Non-pigmented ciliary epithelial cell (primary cell): ENCODE measurements around the gene ADTRP.

Source experiments
- DNase-seq: peaks from one replicate; pipeline ENCODE4 v3.0.0-alpha.2; 2010; ENCODE audit warnings: low read depth

The ADTRP gene

DNA sequence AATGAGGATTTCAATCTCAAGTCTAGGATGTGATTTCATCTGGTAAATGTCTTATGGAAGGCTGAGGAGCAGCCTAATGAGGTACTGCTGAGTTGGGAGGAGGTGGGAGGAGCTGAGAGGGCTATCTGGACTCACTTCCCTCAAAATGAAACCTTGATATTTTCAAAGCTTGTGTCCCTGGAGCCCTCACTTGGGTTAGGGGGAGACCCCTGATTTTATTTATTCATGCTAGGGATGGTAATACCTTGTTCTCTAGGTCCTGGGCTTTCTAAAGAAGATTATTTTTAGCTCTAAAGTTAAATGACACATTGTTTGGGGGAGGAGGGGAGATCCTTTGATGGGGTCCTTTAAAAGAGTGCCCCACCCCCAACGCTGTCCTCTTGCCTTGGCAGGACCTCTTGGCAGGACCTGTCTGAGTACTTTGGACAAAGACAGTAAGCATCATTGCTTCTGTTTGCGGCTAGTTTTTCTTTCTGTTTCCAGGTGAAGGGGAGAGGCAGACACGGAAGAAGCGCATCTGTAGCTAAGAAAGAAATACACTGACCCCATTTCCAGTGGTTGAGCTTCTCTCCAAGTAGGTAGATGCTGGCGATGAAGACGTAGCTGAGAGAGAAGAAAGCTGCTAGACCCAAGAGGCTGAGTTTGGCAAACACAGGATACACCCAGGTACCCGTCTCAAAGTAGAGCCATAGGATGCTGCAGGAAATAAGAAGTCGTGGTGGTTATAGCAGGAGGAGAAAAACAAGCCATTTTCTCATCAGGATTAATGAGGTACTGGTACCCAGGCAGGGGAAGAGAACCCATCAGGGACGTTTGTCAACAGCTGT, 55.6 kb downstream of the ADTRP start:
- DNase-seq, result no peak

DNA sequence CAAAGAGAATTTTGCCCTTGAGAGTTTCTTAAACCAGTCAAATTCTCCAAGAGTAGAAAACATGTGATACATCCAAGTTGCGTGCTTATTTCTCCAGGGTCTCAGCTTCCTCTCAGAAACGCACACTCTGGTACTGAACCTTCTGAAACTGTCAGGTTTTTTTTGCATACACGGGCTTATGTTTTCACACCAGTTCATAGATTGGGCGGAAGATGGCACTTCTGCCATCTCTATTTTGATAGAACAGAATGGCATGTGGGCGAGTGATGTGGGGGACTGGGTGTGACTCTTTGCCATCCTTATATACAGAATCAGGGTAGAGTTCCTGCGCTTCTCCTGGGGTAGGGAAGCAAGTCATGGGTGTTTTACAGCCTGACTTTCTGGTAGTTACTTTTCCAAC, 56.4 kb downstream of the ADTRP start:
- no peak for DNase-seq

DNA sequence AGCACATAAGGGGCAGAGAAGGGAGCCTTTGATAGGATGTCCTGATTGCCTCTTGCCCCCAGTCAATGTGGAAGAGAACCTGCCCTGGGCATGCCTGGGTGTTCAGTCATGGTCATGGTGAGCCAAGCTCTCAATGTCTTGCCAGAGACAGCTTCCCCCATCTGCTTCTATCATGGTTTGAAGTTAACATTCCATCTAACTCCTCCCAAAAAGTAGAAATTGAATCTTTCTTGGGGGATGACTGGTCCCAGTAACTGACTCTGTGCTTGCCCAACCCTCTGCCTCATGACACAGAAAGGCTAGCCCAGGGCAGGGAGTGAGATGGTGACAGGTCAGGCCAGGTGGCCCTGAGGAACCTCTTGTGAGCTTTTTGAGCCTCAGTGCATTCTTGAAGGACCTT, 60.1 kb downstream of the ADTRP start:
- DNase-seq, result no peak

GRCh38 chr6:11718031-11718430, 60.6 kb downstream of the ADTRP start:
- DNase-seq, result no peak

DNA sequence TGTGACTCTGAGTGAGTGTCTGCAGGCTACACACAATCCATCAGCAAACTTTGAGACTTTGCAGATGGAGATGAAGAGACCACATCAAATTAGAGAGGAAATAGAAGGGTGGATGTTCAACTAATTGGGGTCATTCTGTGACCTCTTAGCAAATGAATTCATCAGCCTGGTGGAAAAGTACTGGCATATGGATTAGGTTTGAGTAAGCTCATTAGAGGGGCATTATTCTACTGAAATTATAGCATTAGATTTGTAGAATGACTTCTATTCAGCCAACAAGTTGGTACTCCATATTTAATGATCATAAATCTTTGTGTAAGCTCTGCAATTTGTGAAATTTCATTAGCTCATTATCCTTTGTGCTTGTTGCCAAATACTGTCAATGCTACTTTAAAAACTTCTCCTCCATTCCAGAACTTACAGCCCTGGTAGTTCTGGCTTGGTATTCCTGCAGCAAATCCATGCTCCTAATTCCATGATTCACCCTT, 63.8 kb downstream of the ADTRP start:
- no peak for DNase-seq

DNA sequence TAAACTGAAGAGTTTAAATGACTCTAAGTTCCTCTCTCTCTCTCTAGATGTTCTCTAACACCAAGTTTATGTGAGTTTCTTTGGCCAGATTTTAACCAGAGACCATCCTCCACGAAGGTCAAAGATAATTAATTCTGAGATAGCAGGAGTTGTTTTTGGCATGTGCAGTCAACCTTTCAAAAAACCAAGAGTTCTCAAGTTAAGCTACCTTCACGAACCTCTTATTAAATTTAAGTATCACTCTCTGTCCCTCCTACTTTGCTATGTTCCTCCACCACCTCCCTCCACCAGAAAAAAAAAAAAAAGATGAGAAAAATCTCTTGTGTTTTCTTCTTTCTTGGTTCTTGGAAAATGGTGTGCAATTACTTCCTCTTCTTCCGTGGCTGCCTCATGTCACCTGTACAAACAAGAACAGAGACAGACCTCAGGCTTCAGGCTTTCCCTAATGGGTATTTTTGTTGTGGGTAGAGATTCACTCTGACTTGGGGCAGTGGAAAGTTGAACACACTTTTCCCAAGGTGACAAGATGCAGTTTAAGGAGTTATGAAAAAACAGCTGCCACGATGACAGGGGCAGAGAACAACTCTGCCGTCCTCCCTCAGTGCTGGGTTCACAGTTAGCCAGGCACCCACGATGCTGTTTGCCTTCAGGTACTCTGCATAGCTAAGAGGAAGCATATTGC, 64.3 kb downstream of the ADTRP start:
- DNase-seq, result no peak

- no peak for DNase-seq
Observed at GRCh38 chr6:11712760-11713159, 65.8 kb downstream of the ADTRP start.

- no peak for DNase-seq
Observed at GRCh38 chr6:11711984-11712711, 66.5 kb downstream of the ADTRP start.

- DNase-seq, result no peak
Observed at GRCh38 chr6:11711003-11711983, 67.3 kb downstream of the ADTRP start.

GRCh38 chr6:11710311-11710761, 68.3 kb downstream of the ADTRP start:
- DNase-seq, result no peak

DNA sequence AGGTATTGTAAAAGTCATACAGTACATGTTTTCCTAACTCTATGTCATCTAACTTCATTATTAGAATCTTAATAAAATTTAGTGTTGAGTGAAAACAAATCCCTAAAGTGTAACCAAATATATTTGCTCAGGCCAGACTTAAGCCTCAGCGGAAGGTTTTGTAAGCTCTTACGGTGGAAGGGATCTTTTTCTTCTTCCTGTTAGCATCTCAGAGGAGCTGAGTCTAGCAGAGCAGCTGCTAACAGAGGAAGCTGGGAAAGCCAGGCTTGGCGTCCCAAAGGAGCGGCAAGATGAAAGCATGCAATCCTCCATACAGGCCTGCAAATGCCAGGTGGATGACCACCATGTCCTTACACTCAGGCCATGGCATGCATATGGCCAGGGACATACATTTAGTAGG, 72.4 kb downstream of the ADTRP start:
- no peak for DNase-seq

- DNase-seq, result no peak
Observed at GRCh38 chr6:11705483-11705882, 73.1 kb downstream of the ADTRP start.

- no peak for DNase-seq
Observed at GRCh38 chr6:11705069-11705468, 73.5 kb downstream of the ADTRP start.

DNA sequence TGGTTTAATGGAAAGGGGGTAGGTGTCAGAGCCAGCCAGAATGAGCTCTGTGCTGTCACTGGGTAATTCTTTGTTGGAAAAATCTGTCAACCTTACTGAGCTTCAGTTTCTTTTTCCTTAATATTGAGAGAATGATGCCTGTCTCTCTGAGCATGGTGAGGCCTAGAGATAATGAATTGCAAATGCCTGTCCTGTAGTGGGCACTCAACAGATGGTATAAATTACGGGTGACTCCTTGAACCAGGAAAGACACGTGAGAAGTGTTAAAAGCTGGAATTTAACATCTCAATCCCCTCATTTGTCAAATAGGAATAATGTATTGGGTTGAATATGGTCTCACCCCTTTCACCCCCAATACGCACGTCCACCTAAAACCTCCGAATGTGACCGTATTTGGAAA, 74.9 kb downstream of the ADTRP start:
- no peak for DNase-seq

DNA sequence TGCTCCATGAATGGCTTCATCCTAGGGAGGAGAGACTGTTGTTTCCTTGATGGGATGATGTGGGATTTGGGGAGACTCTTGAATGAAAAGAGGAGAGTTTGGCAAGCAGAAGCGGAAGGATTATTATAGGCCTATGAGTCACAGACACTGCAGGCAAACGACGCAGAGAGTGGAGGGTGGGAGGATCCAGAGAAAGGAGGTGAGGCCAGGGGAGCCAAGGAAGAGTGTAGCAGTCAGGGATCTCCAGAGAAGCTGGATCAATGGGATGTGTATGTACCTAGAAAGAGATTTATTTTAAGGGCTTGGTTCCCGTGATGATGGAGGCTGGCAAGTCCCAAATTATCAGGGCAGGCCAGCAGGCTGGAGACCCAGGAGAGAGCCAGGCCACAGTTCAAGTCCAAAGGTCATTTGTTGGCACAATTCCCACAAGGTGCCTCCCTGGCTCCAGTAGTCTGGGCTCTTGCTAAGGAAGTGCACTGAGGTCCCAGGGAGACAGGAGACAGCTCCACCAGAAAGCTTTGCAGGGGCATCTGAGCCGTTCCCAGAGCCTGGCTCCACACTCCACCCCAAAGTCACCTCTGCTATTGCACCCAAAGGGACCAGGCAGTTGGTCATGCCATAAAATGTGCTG, 76.0 kb downstream of the ADTRP start:
- DNase-seq, result no peak

DNA sequence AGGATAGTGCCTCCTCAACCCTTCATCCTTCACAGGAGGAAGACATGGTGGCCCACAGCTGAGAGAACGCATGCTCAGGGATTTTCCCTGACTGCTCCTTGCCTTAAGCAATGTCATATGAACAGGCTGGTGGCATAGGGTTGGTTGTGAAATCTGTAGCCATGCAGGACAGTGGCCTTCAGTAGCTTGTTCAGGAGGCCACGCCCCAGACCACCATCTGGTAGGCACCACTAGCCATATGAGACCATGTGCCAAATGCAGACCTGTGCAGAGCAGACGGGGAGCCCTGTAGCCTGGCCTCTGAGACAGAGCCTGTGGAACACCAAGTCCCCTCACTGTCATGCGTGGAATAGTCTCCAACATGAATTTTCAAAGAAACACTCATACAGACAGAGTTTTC, 76.5 kb downstream of the ADTRP start:
- no peak for DNase-seq

- DNase-seq, result no peak
Observed at GRCh38 chr6:11701573-11701972, 77.0 kb downstream of the ADTRP start.

- DNase-seq, result no peak
Observed at GRCh38 chr6:11700118-11700718, 78.4 kb downstream of the ADTRP start.

DNA sequence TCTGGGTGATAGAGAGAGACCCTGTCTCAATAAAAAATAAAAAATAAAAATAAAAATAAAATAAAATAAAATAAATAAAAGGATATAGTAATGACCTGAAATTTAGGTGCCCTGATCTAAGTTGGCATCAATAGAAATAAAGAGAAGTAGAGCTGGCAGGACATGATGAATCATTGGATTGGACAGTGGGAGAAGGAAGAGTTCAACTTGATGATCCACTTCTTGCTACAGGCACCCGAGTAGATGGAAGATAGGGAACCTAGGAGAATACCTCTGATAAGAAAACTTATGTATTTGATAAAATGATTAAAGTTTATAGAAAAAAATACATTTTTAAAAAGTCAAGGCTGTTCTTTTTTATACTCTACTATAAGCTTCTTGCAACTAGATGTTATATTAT, 79.0 kb downstream of the ADTRP start:
- DNase-seq, result no peak
